Neutrophil (primary cell): ENCODE data around the gene DENND5B.
"Not testable (repeated sequence)": the region's sequence is repeated elsewhere in the genome, so short reads cannot be mapped to it uniquely, and the experiment has no call there.

Experiments used
- H3K27ac ChIP-seq: fragments of 200-600 bp; sonication (generic); 2 replicates; pipeline ENCODE4 v1.5.1; 2016; ENCODE audit warnings: mild to moderate bottlenecking, moderate library complexity
- H3K27me3 ChIP-seq: fragments of 200-600 bp; sonication (generic); 2 replicates; pipeline ENCODE4 v1.6.0; 2016; ENCODE audit warnings: mild to moderate bottlenecking
- H3K36me3 ChIP-seq: fragments of 200-600 bp; sonication (generic); 2 replicates; pipeline ENCODE4 v1.5.1; 2017
- H3K4me1 ChIP-seq, 2 experiments: fragments of 200-600 bp in 1 of 2; sonication (generic) in 1 of 2; 1 replicate in 1 of 2; 2 replicates in 1 of 2; pipeline versions ENCODE4 v1.5.1 to v1.6.1; 2013 to 2016; ENCODE audit warnings: low read depth in 1 of 2, low read length in 1 of 2, mild to moderate bottlenecking in 1 of 2, moderate library complexity in 1 of 2; ENCODE audit not compliant: control insufficient read depth in 1 of 2, insufficient read depth in 1 of 2
- H3K4me3 ChIP-seq, 2 experiments: fragments of 200-600 bp in 1 of 2; sonication (generic) in 1 of 2; 1 replicate in 1 of 2; 2 replicates in 1 of 2; pipeline ENCODE4 v1.5.1; 2013 to 2016; ENCODE audit warnings: low read depth in 1 of 2, low read length in 1 of 2, mild to moderate bottlenecking in 1 of 2, moderate library complexity in 1 of 2
- H3K9me3 ChIP-seq: fragments of 200-600 bp; sonication (generic); 2 replicates; pipeline ENCODE4 v1.5.1; 2016
- TF ChIP-seq, protein P1 (sequence below): fragments of 200-600 bp; sonication (generic); IDR thresholded peaks from 2 replicates; pipeline ENCODE4 v1.5.1; 2016; ENCODE audit warnings: antibody characterized with exemption

DENND5B gene

GRCh38 chr12:31390991-31391390, 199.9 kb downstream of the DENND5B start:
- no peak overlapping the region for H3K27ac ChIP-seq
- TF ChIP-seq, protein P1, sequence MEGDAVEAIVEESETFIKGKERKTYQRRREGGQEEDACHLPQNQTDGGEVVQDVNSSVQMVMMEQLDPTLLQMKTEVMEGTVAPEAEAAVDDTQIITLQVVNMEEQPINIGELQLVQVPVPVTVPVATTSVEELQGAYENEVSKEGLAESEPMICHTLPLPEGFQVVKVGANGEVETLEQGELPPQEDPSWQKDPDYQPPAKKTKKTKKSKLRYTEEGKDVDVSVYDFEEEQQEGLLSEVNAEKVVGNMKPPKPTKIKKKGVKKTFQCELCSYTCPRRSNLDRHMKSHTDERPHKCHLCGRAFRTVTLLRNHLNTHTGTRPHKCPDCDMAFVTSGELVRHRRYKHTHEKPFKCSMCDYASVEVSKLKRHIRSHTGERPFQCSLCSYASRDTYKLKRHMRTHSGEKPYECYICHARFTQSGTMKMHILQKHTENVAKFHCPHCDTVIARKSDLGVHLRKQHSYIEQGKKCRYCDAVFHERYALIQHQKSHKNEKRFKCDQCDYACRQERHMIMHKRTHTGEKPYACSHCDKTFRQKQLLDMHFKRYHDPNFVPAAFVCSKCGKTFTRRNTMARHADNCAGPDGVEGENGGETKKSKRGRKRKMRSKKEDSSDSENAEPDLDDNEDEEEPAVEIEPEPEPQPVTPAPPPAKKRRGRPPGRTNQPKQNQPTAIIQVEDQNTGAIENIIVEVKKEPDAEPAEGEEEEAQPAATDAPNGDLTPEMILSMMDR: no peak
- H3K4me1 ChIP-seq: peaks cover 0 to 2% of the 10 kb centered on the region in 2 experiments
- no peaks in the 10 kb centered on the region for H3K36me3 ChIP-seq
- no peaks in the 10 kb centered on the region for H3K27me3 ChIP-seq
- no peak overlapping the region for H3K4me3 ChIP-seq
- H3K9me3 ChIP-seq: no peaks in the 10 kb centered on the region

DNA sequence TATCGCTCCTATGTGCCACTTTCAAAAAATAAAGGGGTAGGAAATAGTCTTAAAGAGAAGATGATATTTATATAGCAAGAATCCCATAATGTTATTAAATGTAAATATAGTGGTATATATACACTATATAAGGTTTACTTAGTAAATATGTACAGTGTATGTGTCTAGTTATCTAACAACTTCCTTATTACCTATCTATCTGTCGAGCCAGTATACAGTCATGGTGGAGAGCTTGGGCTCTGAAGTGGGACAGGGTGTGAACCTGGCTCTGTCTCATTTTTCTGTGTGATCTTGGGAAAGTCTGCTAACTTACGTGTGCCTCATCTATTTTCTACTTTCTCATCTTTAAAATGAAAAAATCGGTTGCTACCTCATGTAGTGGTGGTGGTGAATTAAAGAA, 202.2 kb downstream of the DENND5B start:
- Histone ChIP-seq H3K4me3 (no peak overlapping the region), H3K4me1 (peaks cover 0 to 4% of the 10 kb centered on the region in 2 experiments), H3K9me3 (no peaks in the 10 kb centered on the region), H3K27ac (no peak overlapping the region), H3K27me3 (no peaks in the 10 kb centered on the region), H3K36me3 (no peaks in the 10 kb centered on the region)
- TF ChIP-seq, protein P1: no peak

DNA sequence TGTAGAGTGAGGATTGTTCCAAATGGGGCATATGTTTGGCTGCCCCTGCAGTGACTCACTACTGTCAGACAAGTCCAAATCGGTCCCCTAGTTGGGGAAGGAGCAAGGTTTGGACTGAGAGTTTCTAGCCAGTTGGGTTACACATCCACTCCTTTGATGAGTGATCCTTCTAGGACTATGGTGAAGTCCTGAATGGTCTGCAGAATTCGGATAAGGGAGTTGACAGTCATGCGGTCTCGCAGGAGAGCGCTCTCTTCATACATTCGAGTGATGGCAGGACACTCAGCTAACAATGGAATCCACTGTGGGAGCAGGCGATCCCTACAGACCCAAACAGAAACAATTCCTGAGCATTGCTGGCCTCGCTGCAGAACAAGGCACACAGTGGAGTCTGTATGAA, 203.5 kb downstream of the DENND5B start:
- Histone ChIP-seq H3K27me3 (no peaks in the 10 kb centered on the region), H3K36me3 (no peaks in the 10 kb centered on the region), H3K4me1 (peaks cover 0 to 4% of the 10 kb centered on the region in 2 experiments), H3K4me3 (no peak overlapping the region), H3K9me3 (no peaks in the 10 kb centered on the region), H3K27ac (no peak overlapping the region)
- TF ChIP-seq, protein P1: no peak

DNA sequence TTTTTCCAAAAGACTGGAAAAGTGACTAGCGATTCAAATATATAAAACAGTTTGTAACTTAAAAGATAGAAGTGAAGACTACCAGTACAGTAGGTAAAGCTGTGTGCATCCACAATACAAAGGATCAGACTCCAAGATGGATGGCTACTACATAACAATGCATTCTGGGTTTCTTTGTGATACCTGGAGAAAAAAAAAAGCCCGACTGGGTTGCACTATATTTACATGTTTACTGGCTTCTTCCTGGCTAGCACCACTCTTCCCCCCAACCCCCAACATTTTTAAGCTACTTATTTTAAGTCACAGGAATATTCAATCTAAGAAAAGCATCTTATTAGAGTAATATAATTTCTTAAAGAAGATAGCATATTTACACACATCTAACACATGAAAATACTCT, 203.9 kb downstream of the DENND5B start:
- Histone ChIP-seq H3K9me3 (no peaks in the 10 kb centered on the region), H3K4me3 (no peak overlapping the region), H3K27ac (no peak overlapping the region), H3K27me3 (no peaks in the 10 kb centered on the region), H3K36me3 (no peaks in the 10 kb centered on the region), H3K4me1 (peaks cover 0 to 4% of the 10 kb centered on the region in 2 experiments)
- TF ChIP-seq, protein P1: no peak

- Histone ChIP-seq H3K36me3 (no peaks in the 10 kb centered on the region), H3K4me3 (no peak overlapping the region), H3K27me3 (no peaks in the 10 kb centered on the region), H3K27ac (no peak overlapping the region), H3K9me3 (no peaks in the 10 kb centered on the region), H3K4me1 (peaks cover 0 to 4% of the 10 kb centered on the region in 2 experiments)
- TF ChIP-seq, protein P1: no peak
These were observed 204.6 kb downstream of the DENND5B start for GRCh38 chr12:31386364-31386777.

DNA sequence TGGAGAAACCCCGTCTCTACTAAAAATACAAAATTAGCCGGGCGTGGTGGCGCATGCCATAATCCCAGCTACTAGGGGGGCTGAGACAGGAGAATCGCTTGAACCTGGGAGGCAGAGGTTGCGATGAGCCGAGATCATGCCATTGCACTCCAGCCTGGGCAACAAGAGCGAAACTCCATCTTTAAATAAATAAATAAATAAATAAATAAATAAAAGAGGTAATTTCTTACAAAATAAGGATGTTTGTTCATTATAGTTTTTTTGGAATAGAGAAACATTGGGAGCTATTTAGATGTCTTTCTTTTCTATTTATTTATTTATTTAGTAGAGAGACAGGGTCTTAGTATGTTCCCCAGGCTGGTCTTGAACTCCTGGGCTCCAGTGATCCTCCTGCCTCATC, 213.7 kb downstream of the DENND5B start:
- H3K27me3 ChIP-seq, H3K36me3 ChIP-seq, H3K9me3 ChIP-seq, H3K4me3 ChIP-seq, H3K27ac ChIP-seq, H3K4me1 ChIP-seq: not testable (repeated sequence)

DNA sequence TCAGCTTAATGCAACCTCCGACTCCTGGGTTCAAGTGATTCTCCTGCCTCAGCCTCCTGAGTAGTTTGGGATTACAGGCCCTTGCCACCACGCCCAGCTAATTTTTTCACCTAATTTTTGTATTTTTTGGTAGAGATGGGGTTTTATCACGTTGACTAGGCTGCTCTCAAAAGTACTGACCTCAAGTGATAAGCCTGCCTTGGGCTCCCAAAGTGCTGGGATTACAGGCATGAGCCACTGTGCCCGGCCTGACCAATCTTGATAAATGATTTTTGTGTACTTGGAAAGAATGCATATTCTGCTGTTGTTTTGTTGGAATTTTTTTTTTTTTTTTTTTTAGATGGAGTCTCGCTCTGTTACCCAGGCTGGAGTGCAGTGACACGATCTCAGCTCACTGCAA, 215.5 kb downstream of the DENND5B start:
- H3K27me3 ChIP-seq, H3K4me1 ChIP-seq, H3K36me3 ChIP-seq, H3K4me3 ChIP-seq, H3K9me3 ChIP-seq, H3K27ac ChIP-seq: not testable (repeated sequence)
